ENCODE results near the gene STX17.
"Not testable (repeated sequence)": the region's sequence is repeated elsewhere in the genome, so short reads cannot be mapped to it uniquely, and the experiment has no call there.

The STX17 gene

DNA sequence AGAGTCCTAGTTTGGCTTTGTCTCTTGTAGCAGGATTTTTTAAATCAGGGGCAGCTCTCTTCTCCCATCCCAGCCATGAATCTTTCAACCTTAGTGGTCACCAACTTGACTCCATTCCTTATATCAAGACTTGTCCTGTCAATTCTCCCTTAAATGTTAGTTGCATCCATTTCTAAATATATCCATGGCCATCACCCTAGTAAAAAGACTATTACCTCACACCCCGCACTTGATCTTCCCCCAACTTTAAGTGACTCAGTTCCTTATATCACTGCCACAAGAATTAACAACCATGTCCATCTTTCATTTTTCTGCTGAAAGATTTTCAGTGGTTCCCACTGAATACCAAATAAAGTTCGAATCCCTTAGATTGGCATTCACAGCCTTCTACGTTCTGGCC is 67.0 kb downstream of the STX17 start:
- DNase-seq: no peak

DNA sequence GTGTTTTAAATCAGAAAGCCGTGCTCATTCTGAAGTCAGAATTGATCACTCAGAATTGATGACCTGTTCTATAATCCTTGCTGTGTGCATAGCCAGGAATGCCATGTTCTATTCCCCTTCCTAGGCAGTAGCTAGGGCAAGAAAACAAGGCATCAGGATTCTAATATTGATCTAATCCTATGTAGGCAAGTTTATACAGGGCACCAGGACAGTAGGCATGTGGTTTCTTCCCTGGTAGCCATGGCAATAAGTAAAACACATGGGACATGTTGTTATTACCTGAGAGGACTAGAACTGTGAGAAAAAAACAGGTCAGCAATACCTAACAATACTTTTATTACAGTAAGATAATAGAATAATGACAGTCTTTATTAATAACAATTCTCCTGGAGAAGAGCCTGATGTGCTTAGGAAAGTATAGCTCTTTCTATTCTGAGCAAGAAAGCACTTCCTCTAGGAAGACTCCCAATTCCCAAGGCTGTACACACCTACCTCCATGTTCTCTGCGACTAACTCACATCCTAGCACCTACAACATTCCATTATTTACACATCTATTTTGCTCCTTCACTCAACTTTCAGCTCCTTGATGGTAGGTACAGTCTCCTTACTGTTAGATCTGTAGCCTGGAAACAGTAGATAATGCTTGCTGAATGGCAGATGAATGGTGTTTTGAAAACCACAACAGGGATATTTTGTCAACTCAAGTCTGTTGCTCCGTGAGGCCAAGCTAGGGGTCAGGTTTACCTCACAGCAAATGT is 70.8 kb downstream of the STX17 start:
- no peak for DNase-seq

DNA sequence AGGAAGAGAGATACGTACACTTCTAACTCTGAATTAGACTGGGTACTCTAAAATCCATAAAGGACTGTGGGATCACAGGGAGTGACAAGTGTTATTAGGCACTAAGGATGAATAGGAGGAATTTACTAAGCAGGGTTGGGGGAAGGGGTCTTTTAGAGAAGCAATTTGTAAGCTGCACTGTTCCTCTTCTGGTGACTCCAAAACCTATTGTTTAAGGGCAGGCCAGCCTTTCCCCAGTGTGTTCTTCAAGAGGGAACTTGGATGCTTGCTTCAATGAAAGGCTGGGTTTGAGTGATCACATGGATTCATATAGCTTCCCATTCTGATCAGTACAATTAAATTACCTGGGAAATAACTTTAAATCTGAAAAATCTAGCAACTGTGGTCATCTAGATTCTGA is 71.8 kb downstream of the STX17 start:
- no peak for DNase-seq

DNA sequence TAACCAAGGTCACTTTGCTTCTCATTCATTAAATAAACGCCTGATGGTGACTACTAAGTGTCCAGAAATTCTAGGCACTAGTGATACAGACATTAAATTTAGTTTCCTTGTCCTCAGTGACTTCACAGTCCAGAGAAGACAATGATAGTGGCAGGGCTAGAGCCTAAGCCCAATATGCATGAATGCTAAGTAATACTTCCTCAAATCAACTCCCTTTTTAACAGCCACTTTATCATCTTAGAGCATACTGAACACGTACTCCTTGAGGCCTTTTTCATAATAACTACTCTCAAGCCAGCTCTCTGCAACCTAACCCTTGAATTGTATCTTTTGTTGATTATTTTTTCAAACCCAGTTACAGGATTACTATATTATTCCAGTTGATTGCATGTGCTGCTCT is 74.1 kb downstream of the STX17 start:
- no peak for DNase-seq

DNA sequence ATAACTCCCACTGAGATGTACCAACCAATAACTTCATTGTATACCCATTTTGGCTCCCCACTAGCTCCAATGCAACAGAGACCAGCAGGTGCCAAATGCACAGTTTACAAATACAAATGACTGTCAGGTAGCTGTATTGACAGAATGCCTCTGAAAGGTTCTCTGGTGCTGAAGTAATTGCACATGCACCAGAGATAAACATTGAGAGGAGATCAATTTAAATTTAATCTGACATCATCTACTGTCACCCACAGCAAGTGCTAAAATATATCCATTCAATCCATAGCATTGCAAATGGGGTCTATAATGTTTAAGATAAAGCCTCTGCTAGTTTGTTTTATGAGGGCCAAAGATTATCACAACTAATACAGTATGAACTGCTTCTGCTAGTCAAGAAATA is 80.2 kb downstream of the STX17 start:
- no peak for DNase-seq

DNA sequence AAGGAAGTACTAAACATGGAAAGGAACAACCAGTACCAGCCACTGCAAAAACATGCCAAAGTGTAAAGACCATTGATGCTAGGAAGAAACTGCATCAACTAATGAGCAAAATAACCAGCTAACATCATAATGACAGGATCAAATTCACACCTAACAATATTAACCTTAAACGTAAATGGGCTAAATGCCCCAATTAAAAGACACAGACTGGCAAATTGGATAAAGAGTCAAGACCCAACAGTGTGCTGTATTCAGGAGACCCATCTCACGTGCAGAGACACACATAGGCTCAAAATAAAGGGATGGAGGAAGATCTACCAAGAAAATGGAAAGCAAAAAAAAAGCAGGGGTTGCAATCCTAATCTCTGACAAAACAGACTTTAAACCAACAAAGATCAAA is 84.1 kb downstream of the STX17 start:
- DNase-seq: not testable (repeated sequence)

DNA sequence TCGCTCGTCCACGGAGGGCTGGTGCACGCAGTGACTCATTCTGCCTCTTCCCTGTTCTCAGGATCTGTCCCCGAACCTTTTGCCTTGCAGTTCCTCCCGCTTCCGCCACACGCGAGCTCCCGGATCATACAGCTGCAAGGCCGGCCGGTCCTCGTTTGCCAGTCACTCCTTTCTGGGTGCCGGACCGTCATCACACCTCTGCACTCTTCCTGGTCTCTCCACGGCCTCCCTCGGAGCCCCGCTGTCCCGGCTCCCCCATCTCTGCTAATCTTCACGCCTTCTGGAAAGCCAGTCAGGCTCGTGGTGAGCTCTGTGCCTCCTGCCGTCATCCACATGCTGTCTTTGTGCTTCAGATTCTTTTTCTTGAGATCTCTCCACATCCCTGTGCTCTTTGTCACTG is 91.8 kb downstream of the STX17 start:
- no peak for DNase-seq

DNA sequence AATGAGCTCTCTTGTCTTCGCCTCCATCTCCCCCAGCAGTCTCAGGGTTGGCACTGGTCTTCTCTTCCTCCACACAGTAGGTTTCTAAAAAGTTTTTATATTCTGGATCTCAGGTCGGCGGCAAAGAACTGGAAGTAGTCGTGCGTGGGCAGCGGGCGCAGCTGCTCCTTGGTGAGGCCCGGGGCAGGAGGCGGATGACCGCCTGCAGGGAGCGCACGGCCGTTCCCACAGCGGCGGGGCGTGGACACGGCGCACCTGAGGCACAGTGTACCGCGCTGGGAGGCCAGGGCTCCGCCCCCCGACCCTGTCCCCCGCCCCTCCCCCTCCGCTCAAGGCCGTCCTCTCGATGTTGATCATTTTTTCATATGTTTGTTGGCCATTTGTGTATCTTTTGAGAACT is 92.4 kb downstream of the STX17 start:
- DNase-seq: no peak

DNA sequence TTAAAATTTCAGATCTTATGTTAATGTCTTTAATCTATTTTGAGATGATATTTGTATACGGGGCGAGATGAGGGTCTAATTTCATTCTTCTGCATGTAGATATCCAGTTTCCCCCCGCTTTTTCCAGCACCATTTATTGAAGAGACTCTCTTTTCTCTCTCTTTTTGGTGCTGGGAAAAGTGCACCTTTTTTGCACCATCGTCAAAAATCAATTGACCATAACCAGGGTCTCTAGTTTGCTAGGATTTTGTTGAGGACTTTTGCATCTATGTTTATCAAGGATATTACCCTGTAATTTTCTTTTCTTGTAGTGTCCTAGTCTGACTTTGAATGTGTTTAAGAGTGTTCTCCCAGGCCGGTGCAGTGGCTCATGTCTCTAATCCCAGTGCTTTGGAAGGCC is 93.3 kb downstream of the STX17 start:
- DNase-seq: no peak

DNA sequence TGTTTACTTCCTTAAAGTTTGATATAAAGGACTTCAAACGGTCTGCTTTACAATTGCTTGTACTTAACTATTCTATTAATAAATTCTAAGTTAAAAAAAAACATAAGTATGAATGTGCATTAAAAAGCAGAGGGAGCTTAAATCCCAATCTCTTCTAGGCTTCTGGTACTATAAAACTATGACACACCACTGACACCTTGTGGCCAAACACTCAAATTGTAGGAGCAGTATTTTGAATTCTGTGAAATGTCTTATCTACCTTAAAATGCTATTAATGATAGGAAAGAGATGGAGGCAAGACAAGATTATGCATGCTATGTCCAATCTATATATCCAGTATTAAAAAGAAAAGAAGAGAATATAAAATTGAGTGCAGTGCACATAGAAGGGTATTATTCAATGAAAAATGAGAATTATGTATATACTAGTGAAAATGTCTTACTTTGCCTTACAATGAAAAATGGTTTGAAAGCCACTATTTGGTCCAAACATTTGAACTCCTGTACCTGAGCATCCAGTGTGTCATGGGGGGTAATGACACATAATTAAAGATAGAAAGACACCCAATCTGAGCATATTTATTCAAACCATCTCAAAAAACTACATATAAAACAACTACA is 104.7 kb downstream of the STX17 start:
- DNase-seq: peak in 4 of 6 experiments; percentile 11 to 50 (median 30)

DNA sequence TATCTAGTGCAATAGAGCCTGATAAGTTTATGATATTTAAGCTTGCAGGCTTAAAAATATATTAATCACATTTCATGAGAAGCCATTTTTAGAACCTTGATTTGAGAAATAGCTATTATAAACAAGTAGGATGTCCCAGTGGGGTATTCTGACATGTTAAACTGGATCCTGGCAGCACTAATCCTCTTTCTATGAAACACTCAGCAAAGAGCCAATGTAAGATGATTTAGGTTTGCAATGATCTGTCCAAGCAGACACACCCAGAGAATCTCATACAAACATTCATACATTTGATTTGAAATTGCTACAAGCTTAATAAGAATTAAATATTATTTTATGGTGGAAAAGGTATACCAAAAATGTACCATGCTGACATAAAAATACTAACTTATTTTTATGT is 105.8 kb downstream of the STX17 start:
- no peak for DNase-seq

DNA sequence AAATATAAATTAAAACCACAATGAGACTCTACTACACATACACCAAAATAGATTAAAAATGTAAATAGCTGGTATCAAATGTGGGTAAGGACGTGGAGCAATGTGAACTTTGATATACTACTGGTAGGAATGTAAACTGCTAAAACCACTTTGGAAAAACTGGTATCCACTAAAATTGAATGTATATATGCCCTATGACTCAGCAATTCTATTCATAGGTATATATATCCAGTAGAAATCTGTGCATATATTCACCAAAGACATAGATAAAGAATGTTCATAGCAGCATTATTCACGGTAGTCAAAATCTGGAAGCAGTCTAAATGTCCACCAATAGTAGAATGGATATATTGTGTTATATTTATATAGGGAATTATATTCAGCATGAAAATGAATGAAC is 107.1 kb downstream of the STX17 start:
- DNase-seq: no peak

DNA sequence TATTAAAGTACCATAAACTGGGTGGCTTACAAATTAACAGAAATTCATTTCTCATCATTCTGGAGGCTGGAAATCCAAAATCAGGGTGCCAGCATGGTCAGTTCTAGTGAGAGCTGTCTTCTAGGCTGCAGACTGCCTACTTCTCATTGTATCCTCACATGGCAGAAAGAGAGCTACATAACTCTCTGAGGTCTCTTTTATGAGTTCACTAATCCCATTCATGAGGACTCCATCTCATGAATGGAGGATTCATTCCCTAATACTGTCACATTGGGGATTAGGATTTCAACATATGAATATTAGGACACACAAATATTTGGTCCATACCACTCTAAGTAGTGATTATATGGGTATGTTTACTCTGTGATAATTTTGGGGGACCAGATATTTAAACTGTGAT is 108.4 kb downstream of the STX17 start:
- no peak for DNase-seq

DNA sequence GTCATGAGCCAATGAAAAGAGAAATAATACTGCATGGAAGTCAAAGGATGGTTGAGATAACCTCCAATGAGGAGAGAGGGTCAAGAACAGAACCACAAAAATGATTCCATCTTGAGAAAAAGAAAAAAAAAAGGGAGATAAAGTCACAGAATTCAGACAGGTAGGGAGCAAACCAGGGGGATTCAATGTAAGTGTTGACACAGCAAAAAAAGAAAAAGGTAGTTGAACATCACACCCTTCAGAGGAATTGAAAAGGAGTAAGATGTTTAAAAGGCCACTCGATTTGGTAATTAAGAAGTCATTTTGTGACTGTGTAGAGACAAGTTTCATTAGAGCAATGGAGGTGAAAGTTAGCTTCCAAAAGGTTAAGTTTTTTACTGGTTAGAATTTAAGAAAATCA is 113.1 kb downstream of the STX17 start:
- DNase-seq: no peak
